ENCODE data around the gene ZBTB16. TPM values are rescaled to one million over a fixed set of nuclear protein-coding genes. Genes with fewer than 3 reads are reported as not detected.

The ZBTB16 gene
- total and polyA plus RNA-seq, 7 experiments from 2014 or later, result 3.0 to 22.1 (median 7.2) TPM

DNA sequence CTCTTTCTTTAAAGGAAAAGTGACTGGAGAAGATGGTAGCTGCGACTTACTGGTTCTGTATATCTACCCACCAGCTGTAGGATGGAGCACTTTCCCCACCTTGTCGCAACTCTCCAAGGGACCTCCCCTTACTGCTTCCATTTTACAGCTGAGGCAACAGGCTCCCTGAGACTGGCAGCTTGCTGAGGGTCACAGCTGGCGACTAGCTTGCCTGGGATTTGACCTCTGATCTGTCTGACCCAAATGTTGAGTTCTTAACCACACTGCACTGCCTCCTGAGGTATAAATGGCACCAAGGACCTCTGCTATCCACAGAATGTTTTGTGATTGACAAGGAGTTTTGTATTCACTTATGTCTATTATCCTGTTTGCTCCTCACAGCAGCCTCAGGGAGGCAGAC lies 121.7 kb downstream of the ZBTB16 start:
- H3K4me3 ChIP-seq (ENCODE audit: low read length), result no peak overlapping the region
- no peak overlapping the region for H3K27ac ChIP-seq (ENCODE audit: low read depth, low read length)
- H3K27ac Mint-ChIP-seq, result peak overlapping the region in 7 of 9 donors; percentile 10 to 96 (median 78)
- peaks cover 55 to 98% (median 83%) of the 10 kb centered on the region in 7 donors for H3K4me1 Mint-ChIP-seq
- H3K4me3 Mint-ChIP-seq, result peak overlapping the region in 4 of 10 donors; percentile 6 to 81 (median 59)
- ATAC-seq (no peak), DNase-seq (no peak)
- peaks cover 0 to 18% (median 0%) of the 10 kb centered on the region in 5 donors for H3K36me3 Mint-ChIP-seq
- H3K9me3 Mint-ChIP-seq, result peaks cover 0 to 11% (median 0%) of the 10 kb centered on the region in 11 donors
- ChIA-PET POLR2A (interaction anchor here (7.4 to 20.6 kb wide), 2 partner anchors 11 to 14 kb away, joined by 66 to 363 read pairs; no protein-coding TSS in a partner anchor), CTCF (interaction anchor here (0.8 to 7.4 kb wide), 9 partner anchors 10 to 144 kb away, joined by 3 to 68 read pairs (median 5); partner anchors contain the start of gene ZBTB16)
- intact Hi-C loops (cut with micrococcal nuclease), result loop anchor here (2.0 to 10.0 kb wide), 5 partner anchors 36 to 306 kb away; partner anchors contain the start of genes USP28 (in 1 of the 2) and ZBTB16 (in 1 of the 2)
- no peaks in the 10 kb centered on the region for H3K27me3 Mint-ChIP-seq
- H3K27me3 ChIP-seq (ENCODE audit: control insufficient read depth in 2 of 2, insufficient read depth in 2 of 2, low read length in 2 of 2), result no peaks in the 10 kb centered on the region
- no peaks in the 10 kb centered on the region for H3K36me3 ChIP-seq (ENCODE audit: control insufficient read depth in 2 of 3, insufficient read depth in 3 of 3, low read length in 3 of 3)
- H3K4me1 ChIP-seq (ENCODE audit: control insufficient read depth in 2 of 2, insufficient read depth in 2 of 2, low read length in 2 of 2), result peaks cover 48 to 74% of the 10 kb centered on the region in 2 donors
- H3K9me3 ChIP-seq (ENCODE audit: control insufficient read depth in 2 of 3, low read length in 3 of 3), result no peaks in the 10 kb centered on the region

DNA sequence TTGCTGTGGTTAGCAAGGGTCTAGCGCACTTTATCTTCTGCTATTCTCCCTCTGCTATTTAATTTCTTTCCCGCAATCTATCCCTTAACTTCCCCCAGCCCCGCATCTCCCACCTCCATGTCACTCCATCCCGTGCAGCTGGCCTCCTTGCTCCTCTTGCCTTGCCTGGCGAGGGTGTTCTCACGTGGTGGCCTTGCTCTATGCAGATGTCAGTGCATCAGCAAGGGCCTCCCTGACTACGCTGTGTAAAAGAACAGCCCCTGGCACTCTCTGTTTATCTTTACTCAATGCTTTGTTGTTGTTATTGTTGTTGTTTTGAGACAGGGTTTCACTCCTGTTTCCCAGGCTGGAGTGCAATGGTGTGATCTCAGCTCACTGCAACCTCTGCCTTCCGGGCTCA lies 122.2 kb downstream of the ZBTB16 start:
- peaks cover 0 to 22% (median 0%) of the 10 kb centered on the region in 5 donors for H3K36me3 Mint-ChIP-seq
- Histone ChIP-seq H3K4me1 (ENCODE audit: control insufficient read depth in 2 of 2, insufficient read depth in 2 of 2, low read length in 2 of 2) (peaks cover 48 to 72% of the 10 kb centered on the region in 2 donors), H3K4me3 (ENCODE audit: low read length) (no peak overlapping the region), H3K27ac (ENCODE audit: low read depth, low read length) (no peak overlapping the region), H3K27me3 (ENCODE audit: control insufficient read depth in 2 of 2, insufficient read depth in 2 of 2, low read length in 2 of 2) (no peaks in the 10 kb centered on the region), H3K36me3 (ENCODE audit: control insufficient read depth in 2 of 3, insufficient read depth in 3 of 3, low read length in 3 of 3) (no peaks in the 10 kb centered on the region), H3K9me3 (ENCODE audit: control insufficient read depth in 2 of 3, low read length in 3 of 3) (no peaks in the 10 kb centered on the region)
- peaks cover 0 to 11% (median 0%) of the 10 kb centered on the region in 11 donors for H3K9me3 Mint-ChIP-seq
- peaks cover 59 to 98% (median 84%) of the 10 kb centered on the region in 7 donors for H3K4me1 Mint-ChIP-seq
- H3K27ac Mint-ChIP-seq, result peak overlapping the region in 8 of 9 donors; percentile 78 to 96 (median 94)
- ChIA-PET POLR2A (interaction anchor here (0.8 to 20.6 kb wide), 4 partner anchors 11 to 122 kb away, joined by 3 to 363 read pairs (median 42); partner anchors contain the start of gene ZBTB16), CTCF (interaction anchor here (1.0 to 7.4 kb wide), 6 partner anchors 10 to 145 kb away, joined by 3 to 68 read pairs (median 13); partner anchors contain the start of gene ZBTB16)
- intact Hi-C loops (cut with micrococcal nuclease), result loop anchor here (2.0 to 10.0 kb wide), 5 partner anchors 36 to 307 kb away; partner anchors contain the start of genes USP28 (in 1 of the 2) and ZBTB16 (in 1 of the 2)
- H3K27me3 Mint-ChIP-seq, result no peaks in the 10 kb centered on the region
- peak overlapping the region in 9 of 10 donors; percentile 1 to 81 (median 37) for H3K4me3 Mint-ChIP-seq
- no peak for DNase-seq
- ATAC-seq, result no peak

DNA sequence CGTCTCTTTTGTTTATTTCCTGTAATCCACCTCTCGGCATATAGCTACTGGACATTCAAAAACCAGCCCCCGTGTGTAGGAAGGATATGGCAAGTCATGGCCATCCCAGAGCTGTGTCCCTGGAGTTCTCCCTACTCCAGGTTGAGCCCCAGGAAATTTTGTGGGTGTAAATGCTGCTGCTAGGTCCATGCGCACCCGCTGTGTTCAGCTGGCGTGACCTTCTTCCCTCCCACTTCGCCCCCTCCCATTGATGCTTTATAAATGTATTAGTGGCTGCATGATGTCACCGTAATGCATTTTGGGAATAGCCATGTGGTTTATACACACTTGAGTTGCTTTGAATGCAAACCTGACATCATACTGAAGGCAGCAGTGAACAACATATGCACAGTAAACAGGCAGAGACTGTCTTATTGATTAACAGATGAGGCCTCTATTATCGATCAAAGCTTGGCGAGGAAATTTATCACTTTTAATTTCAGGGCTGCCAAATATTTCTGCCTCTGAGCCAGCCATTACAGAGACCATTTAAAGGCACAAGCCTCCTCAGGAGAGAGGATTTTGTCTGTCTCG lies 123.0 kb downstream of the ZBTB16 start:
- H3K27ac Mint-ChIP-seq, result peak overlapping the region; percentile 79 to 98 (median 95)
- ATAC-seq (no peak), DNase-seq (no peak)
- H3K27me3 Mint-ChIP-seq, result no peaks in the 10 kb centered on the region
- peak overlapping the region; percentile 60 to 81 (median 74) for H3K4me3 Mint-ChIP-seq
- H3K27me3 ChIP-seq (ENCODE audit: control insufficient read depth in 2 of 2, insufficient read depth in 2 of 2, low read length in 2 of 2), result no peaks in the 10 kb centered on the region
- H3K4me1 ChIP-seq (ENCODE audit: control insufficient read depth in 2 of 2, insufficient read depth in 2 of 2, low read length in 2 of 2), result peaks cover 52 to 69% of the 10 kb centered on the region in 2 donors
- no peaks in the 10 kb centered on the region for H3K36me3 ChIP-seq (ENCODE audit: control insufficient read depth in 2 of 3, insufficient read depth in 3 of 3, low read length in 3 of 3)
- peaks cover 0 to 11% (median 0%) of the 10 kb centered on the region in 11 donors for H3K9me3 Mint-ChIP-seq
- no peaks in the 10 kb centered on the region for H3K9me3 ChIP-seq (ENCODE audit: control insufficient read depth in 2 of 3, low read length in 3 of 3)
- ChIA-PET POLR2A (interaction anchor here (0.6 to 20.6 kb wide), 9 partner anchors 10 to 126 kb away, joined by 3 to 363 read pairs (median 4); partner anchors contain the start of gene ZBTB16), CTCF (interaction anchor here (1.6 to 7.4 kb wide), 7 partner anchors 8 to 145 kb away, joined by 5 to 68 read pairs (median 12); no protein-coding TSS in a partner anchor)
- H3K27ac ChIP-seq (ENCODE audit: low read depth, low read length), result peak overlapping the region; percentile 47
- intact Hi-C loops (cut with micrococcal nuclease), result loop anchor here (1.0 to 10.0 kb wide), 8 partner anchors 9 to 308 kb away; partner anchors contain the start of genes USP28 (in 1 of the 2) and ZBTB16 (in 1 of the 2)
- peak overlapping the region; percentile 13 for H3K4me3 ChIP-seq (ENCODE audit: low read length)
- peaks cover 61 to 100% (median 88%) of the 10 kb centered on the region in 7 donors for H3K4me1 Mint-ChIP-seq
- H3K36me3 Mint-ChIP-seq, result peaks cover 0 to 29% (median 0%) of the 10 kb centered on the region in 5 donors

DNA sequence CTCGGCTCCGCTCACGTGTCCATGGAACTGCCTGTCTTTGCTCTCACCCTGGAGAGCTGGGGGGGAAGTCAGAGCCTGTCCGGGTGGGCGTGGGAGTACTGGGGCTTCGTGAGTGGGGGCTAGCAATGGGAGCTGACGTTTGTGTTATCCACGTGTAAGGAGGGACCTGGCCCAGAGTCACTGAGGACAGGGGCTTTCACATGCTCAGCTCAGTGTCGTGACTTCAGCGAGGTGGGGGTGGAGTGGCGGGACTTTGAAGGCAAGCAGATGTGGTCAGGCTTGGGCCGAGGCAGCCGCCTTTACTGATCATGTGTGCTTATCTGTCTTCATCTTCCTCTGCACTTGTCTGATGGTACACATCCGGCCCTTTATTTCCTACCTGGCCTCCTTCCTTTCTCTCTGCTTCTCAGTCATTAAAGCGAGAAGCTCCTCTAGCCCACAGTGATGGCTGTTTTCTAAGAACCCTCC lies 123.6 kb downstream of the ZBTB16 start:
- peak overlapping the region; percentile 60 to 81 (median 74) for H3K4me3 Mint-ChIP-seq

DNA sequence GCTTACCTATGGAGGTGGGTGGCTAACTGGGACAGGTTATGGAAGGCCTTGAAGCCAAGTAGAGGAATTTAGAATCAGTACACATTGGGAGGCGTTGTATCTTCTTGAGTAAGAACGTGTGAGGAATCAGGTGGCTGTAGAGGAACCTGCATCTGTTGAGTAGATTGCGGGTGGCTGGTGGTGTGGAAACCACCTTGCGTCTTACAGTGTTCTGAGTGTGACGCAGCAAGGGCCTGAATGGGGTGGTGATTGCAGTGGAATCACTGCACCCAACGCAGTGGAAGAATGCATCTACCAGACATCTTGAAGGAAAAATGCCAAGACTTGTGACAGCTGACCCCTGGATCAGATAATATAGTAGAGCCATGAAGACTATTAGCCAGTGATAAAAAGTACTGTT lies 125.9 kb downstream of the ZBTB16 start:
- Mint-ChIP-seq H3K4me3 (no peak overlapping the region), H3K9me3 (peaks cover 0 to 15% (median 3%) of the 10 kb centered on the region in 11 donors), H3K27me3 (peaks cover 0 to 3% (median 0%) of the 10 kb centered on the region in 5 donors), H3K27ac (peak overlapping the region in 8 of 9 donors; percentile 21 to 95 (median 71)), H3K36me3 (peaks cover 0 to 44% (median 3%) of the 10 kb centered on the region in 5 donors), H3K4me1 (peaks cover 48 to 88% (median 76%) of the 10 kb centered on the region in 7 donors)
- Histone ChIP-seq H3K27me3 (ENCODE audit: control insufficient read depth in 2 of 2, insufficient read depth in 2 of 2, low read length in 2 of 2) (no peaks in the 10 kb centered on the region), H3K9me3 (ENCODE audit: control insufficient read depth in 2 of 3, low read length in 3 of 3) (no peaks in the 10 kb centered on the region), H3K4me3 (ENCODE audit: low read length) (no peak overlapping the region), H3K36me3 (ENCODE audit: control insufficient read depth in 2 of 3, insufficient read depth in 3 of 3, low read length in 3 of 3) (no peaks in the 10 kb centered on the region), H3K4me1 (ENCODE audit: control insufficient read depth in 2 of 2, insufficient read depth in 2 of 2, low read length in 2 of 2) (peaks cover 39 to 41% of the 10 kb centered on the region in 2 donors), H3K27ac (ENCODE audit: low read depth, low read length) (no peak overlapping the region)
- ChIA-PET CTCF (interaction anchor here (0.9 to 7.4 kb wide), 5 partner anchors 9 to 77 kb away, joined by 3 to 68 read pairs (median 4); no protein-coding TSS in a partner anchor), POLR2A (interaction anchor here (0.8 to 20.6 kb wide), 3 partner anchors 7 to 125 kb away, joined by 3 to 363 read pairs (median 66); no protein-coding TSS in a partner anchor)
- DNase-seq, result no peak
- peak; percentile 64 for ATAC-seq
- intact Hi-C loops (cut with micrococcal nuclease), result loop anchor here in 1 of 2 donors (10.0 kb wide), 1 partner anchor 311 kb away; the partner anchor contains the start of gene USP28

More for the DNA sequence above, 123.6 kb downstream of the ZBTB16 start:
- Histone ChIP-seq H3K4me3 (ENCODE audit: low read length) (peak overlapping the region; percentile 13), H3K4me1 (ENCODE audit: control insufficient read depth in 2 of 2, insufficient read depth in 2 of 2, low read length in 2 of 2) (peaks cover 52 to 64% of the 10 kb centered on the region in 2 donors), H3K27me3 (ENCODE audit: control insufficient read depth in 2 of 2, insufficient read depth in 2 of 2, low read length in 2 of 2) (no peaks in the 10 kb centered on the region), H3K27ac (ENCODE audit: low read depth, low read length) (peak overlapping the region; percentile 47), H3K9me3 (ENCODE audit: control insufficient read depth in 2 of 3, low read length in 3 of 3) (no peaks in the 10 kb centered on the region), H3K36me3 (ENCODE audit: control insufficient read depth in 2 of 3, insufficient read depth in 3 of 3, low read length in 3 of 3) (no peaks in the 10 kb centered on the region)
- H3K27me3 Mint-ChIP-seq, result no peaks in the 10 kb centered on the region
- ATAC-seq, result peak; percentile 82
- H3K36me3 Mint-ChIP-seq, result peaks cover 0 to 30% (median 0%) of the 10 kb centered on the region in 5 donors
- ChIA-PET POLR2A (interaction anchor here (0.6 to 20.6 kb wide), 9 partner anchors 9 to 126 kb away, joined by 3 to 363 read pairs (median 4); partner anchors contain the start of gene ZBTB16), CTCF (interaction anchor here (0.9 to 7.4 kb wide), 8 partner anchors 8 to 148 kb away, joined by 3 to 68 read pairs (median 9); no protein-coding TSS in a partner anchor)
- H3K4me1 Mint-ChIP-seq, result peaks cover 61 to 100% (median 90%) of the 10 kb centered on the region in 7 donors
- DNase-seq, result peak; percentile 20 to 68 (median 53)
- peaks cover 0 to 11% (median 0%) of the 10 kb centered on the region in 11 donors for H3K9me3 Mint-ChIP-seq
- peak overlapping the region; percentile 79 to 98 (median 95) for H3K27ac Mint-ChIP-seq
- intact Hi-C loops (cut with micrococcal nuclease), result loop anchor here (1.0 to 10.0 kb wide), 8 partner anchors 10 to 308 kb away; partner anchors contain the start of genes USP28 (in 1 of the 2) and ZBTB16 (in 1 of the 2)

All from naive thymus-derived CD4-positive, alpha-beta T cell (primary cell).